A673 (cell line): ENCODE measurements around the gene EIF5A. TPM values are rescaled to one million over a fixed set of nuclear protein-coding genes. Genes with fewer than 3 reads are reported as not detected.

Source experiments
- BruUV-seq: library from RNA; stranded (reverse); fragments of 400-500 nt; replicated peaks from 2 replicates; lab custom pipeline; 2021; lab: Mats Ljungman, UMichigan
- CTCF ChIA-PET: fragments of 300-600 bp; sonication (Branson Sonifier 250); formaldehyde crosslinking; loops from one replicate; lab custom pipeline; 2022; ENCODE audit warnings: antibody characterized with exemption; lab: Charles Lee
- POLR2A ChIA-PET: fragments of 300-600 bp; sonication (Branson Sonifier 250); formaldehyde crosslinking; loops from one replicate; lab custom pipeline; 2022; ENCODE audit warnings: antibody characterized with exemption; ENCODE audit not compliant: low non-redundant PET; lab: Charles Lee
- DNase-seq: peaks from one replicate; pipeline ENCODE4 v3.0.0-alpha.2; 2015; ENCODE audit warnings: low spot score
- H3K27ac ChIP-seq: fragments of 200-600 bp; sonication (generic); 2 replicates; pipeline ENCODE4 v1.5.1; 2016; ENCODE audit warnings: mixed run types, low read depth, mild to moderate bottlenecking, mixed read lengths, antibody characterized with exemption, low read length; ENCODE audit not compliant: poor library complexity, severe bottlenecking
- H3K27me3 ChIP-seq: fragments of 200-600 bp; sonication (generic); replicated peaks from 2 replicates; pipeline ENCODE4 v1.6.1; 2017; ENCODE audit warnings: mixed run types, low read depth, mild to moderate bottlenecking, mixed read lengths, antibody characterized with exemption, low read length; ENCODE audit not compliant: insufficient read depth, poor library complexity
- H3K36me3 ChIP-seq: fragments of 200-600 bp; sonication (generic); 2 replicates; pipeline ENCODE4 v1.6.1; 2016; ENCODE audit warnings: mixed run types, mild to moderate bottlenecking, mixed read lengths, antibody characterized with exemption, low read length; ENCODE audit not compliant: insufficient read depth, poor library complexity, severe bottlenecking
- H3K4me1 ChIP-seq: fragments of 200-600 bp; sonication (generic); 2 replicates; pipeline ENCODE4 v1.6.1; 2017; ENCODE audit warnings: mixed run types, mild to moderate bottlenecking, mixed read lengths, antibody characterized with exemption, low read length; ENCODE audit not compliant: insufficient read depth, poor library complexity, severe bottlenecking
- H3K4me3 ChIP-seq: fragments of 200-600 bp; sonication (generic); 2 replicates; pipeline ENCODE4 v1.5.1; 2016; ENCODE audit warnings: low read depth, mixed run types, mild to moderate bottlenecking, mixed read lengths, low read length; ENCODE audit not compliant: poor library complexity, severe bottlenecking
- H3K9me3 ChIP-seq: fragments of 200-600 bp; sonication (generic); 2 replicates; pipeline ENCODE4 v1.6.1; 2016; ENCODE audit warnings: mixed run types, low read depth, mild to moderate bottlenecking, mixed read lengths, antibody characterized with exemption, low read length; ENCODE audit not compliant: poor library complexity, severe bottlenecking
- CTCF ChIP-seq: fragments of 300-800, 200-600 bp; sonication (generic); conservative IDR thresholded peaks from 2 replicates; pipeline ENCODE4 v1.5.1; 2017; ENCODE audit warnings: low read depth, mild to moderate bottlenecking, antibody characterized with exemption, low read length, moderate library complexity, mixed read lengths
- EZH2 ChIP-seq: fragments of 200-600 bp; sonication (generic); IDR thresholded peaks from 2 replicates; pipeline ENCODE4 v1.6.1; 2017; ENCODE audit warnings: borderline replicate concordance, low read depth, mild to moderate bottlenecking, mixed read lengths, antibody characterized with exemption, low read length; ENCODE audit not compliant: poor library complexity, severe bottlenecking
- intact Hi-C: fragments of 100-400 bp; cut with micrococcal nuclease; formaldehyde crosslinking; loops from one replicate; pipeline ENCODE4 v1.10.0; 2022; ENCODE audit not compliant: unreplicated experiment
- total RNA-seq: library from RNA; stranded (reverse); gene quantifications from 2 replicates; pipeline ENCODE4 v1.2.3, GENCODE V29; 2021

The EIF5A gene
- total RNA-seq, 1 experiment from 2014 or later = 1,128 TPM

DNA sequence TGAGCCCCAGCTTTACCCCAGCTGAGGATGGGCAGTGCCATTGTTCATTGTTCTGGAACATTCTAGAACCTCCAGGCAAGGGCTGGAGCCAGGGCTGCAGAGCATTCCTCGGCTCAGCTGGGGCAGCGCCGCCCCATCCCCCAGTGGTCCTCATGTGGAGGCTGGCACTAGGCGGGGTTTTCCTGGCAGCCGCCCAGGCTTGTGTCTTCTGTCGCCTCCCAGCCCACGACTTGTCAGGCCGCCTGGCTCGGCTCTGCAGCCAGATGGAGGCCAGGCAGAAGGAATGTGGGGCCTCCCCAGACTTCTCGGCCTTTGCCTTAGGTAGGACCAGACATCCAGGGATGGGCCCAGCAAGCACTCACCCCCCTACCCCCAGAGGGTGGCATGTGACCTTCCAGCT, 47.6 kb downstream of the EIF5A start, which contains the start of gene TMEM95:
TSS of gene TMEM95 (plus strand) at position 104 of the 400 bp plus-strand sequence. CDS start at position 153, 49 bp downstream.
- ChIA-PET POLR2A (no interaction called here), CTCF (interaction anchor here (0.9 to 1.7 kb wide), 3 partner anchors 205 to 234 kb away, joined by 3 to 11 read pairs (median 4); no protein-coding TSS in a partner anchor)
- Histone ChIP-seq H3K36me3 (no peaks in the 10 kb centered on the region), H3K9me3 (no peaks in the 10 kb centered on the region), H3K4me1 (peaks cover 27% of the 10 kb centered on the region), H3K4me3 (no peak within 1 kb of the TSS), H3K27me3 (no peaks in the 10 kb centered on the region), H3K27ac (no peak within 1 kb of the TSS)
- intact Hi-C loops = loop anchor here (5.0 to 10.0 kb wide), 2 partner anchors 82 to 130 kb away; partner anchors contain the start of genes FGF11, POLR2A, SLC35G6 and TMEM102
- DNase-seq = peak; percentile 70
- no peak for TF ChIP-seq CTCF
- TF ChIP-seq EZH2 = no peak
- no TSS peak for BruUV-seq

GRCh38 chr17:7355573-7355972, 48.1 kb downstream of the EIF5A start:
- DNase-seq = no peak
- Histone ChIP-seq H3K27ac (no peak overlapping the region), H3K27me3 (no peaks in the 10 kb centered on the region), H3K36me3 (no peaks in the 10 kb centered on the region), H3K4me3 (no peak overlapping the region), H3K9me3 (no peaks in the 10 kb centered on the region), H3K4me1 (peaks cover 24% of the 10 kb centered on the region)
- no TSS peak for BruUV-seq
- intact Hi-C loops = loop anchor here (5.0 to 10.0 kb wide), 2 partner anchors 82 to 129 kb away; partner anchors contain the start of genes FGF11, POLR2A, SLC35G6 and TMEM102
- TF ChIP-seq EZH2 = no peak
- TF ChIP-seq CTCF = no peak
- POLR2A ChIA-PET = no interaction called here
- CTCF ChIA-PET = interaction anchor here (0.9 to 1.8 kb wide), 7 partner anchors 14 to 234 kb away, joined by 3 to 11 read pairs (median 5); partner anchors contain the start of genes NEURL4 and PLSCR3

- intact Hi-C loops = loop anchor here (2.0 to 10.0 kb wide), 3 partner anchors 81 to 205 kb away; partner anchors contain the start of genes FGF11, POLR2A, SENP3 and SLC35G6
- TF ChIP-seq CTCF (peak; percentile 96), EZH2 (no peak)
- Histone ChIP-seq H3K4me1 (peaks cover 18% of the 10 kb centered on the region), H3K27ac (no peak overlapping the region), H3K36me3 (no peaks in the 10 kb centered on the region), H3K9me3 (no peaks in the 10 kb centered on the region), H3K4me3 (no peak overlapping the region), H3K27me3 (no peaks in the 10 kb centered on the region)
- ChIA-PET CTCF (interaction anchor here (0.5 to 1.8 kb wide), 11 partner anchors 13 to 233 kb away, joined by 3 to 11 read pairs (median 4); partner anchors contain the start of genes NEURL4, PLSCR3 and POLR2A), POLR2A (no interaction called here)
- BruUV-seq = no TSS peak
- DNase-seq = peak; percentile 80
These were observed 48.7 kb downstream of the EIF5A start for GRCh38 chr17:7356072-7356549.
